ENCODE data around the gene BICD2.

The BICD2 gene

GRCh38 chr9:92722386-92723298 is 42.0 kb downstream of the BICD2 start:
- DNase-seq (ENCODE audit: low read depth) = no peak
- no peak for TF ChIP-seq CTCF (IDR thresholded peaks at IDR 0.05; ENCODE audit: low read length, missing control alignments)
- no peak overlapping the region for H3K4me3 ChIP-seq (replicated peaks; ENCODE audit: low read depth, low read length)

GRCh38 chr9:92721548-92721947 is 43.1 kb downstream of the BICD2 start:
- no peak overlapping the region for H3K4me3 ChIP-seq (replicated peaks; ENCODE audit: low read depth, low read length)
- no peak for DNase-seq (ENCODE audit: low read depth)
- no peak for TF ChIP-seq CTCF (IDR thresholded peaks at IDR 0.05; ENCODE audit: low read length, missing control alignments)

- no peak for DNase-seq (ENCODE audit: low read depth)
Observed at GRCh38 chr9:92720807-92721535, 43.7 kb downstream of the BICD2 start.

GRCh38 chr9:92720209-92720765 is 44.3 kb downstream of the BICD2 start:
- no peak for DNase-seq (ENCODE audit: low read depth)
- H3K4me3 ChIP-seq (replicated peaks; ENCODE audit: low read depth, low read length) = no peak overlapping the region
- no peak for TF ChIP-seq CTCF (IDR thresholded peaks at IDR 0.05; ENCODE audit: low read length, missing control alignments)

More at GRCh38 chr9:92720807-92721535, 43.7 kb downstream of the BICD2 start:
- no peak for TF ChIP-seq CTCF (IDR thresholded peaks at IDR 0.05; ENCODE audit: low read length, missing control alignments)
- no peak overlapping the region for H3K4me3 ChIP-seq (replicated peaks; ENCODE audit: low read depth, low read length)

- no peak overlapping the region for H3K4me3 ChIP-seq (replicated peaks; ENCODE audit: low read depth, low read length)
- TF ChIP-seq CTCF (IDR thresholded peaks at IDR 0.05; ENCODE audit: low read length, missing control alignments) = no peak
- no peak for DNase-seq (ENCODE audit: low read depth)
Observed at GRCh38 chr9:92719028-92719647, 45.5 kb downstream of the BICD2 start.

- no peak for DNase-seq (ENCODE audit: low read depth)
- no peak overlapping the region for H3K4me3 ChIP-seq (replicated peaks; ENCODE audit: low read depth, low read length)
- no peak for TF ChIP-seq CTCF (IDR thresholded peaks at IDR 0.05; ENCODE audit: low read length, missing control alignments)
Observed at GRCh38 chr9:92718086-92719001, 46.3 kb downstream of the BICD2 start.
